SU-DHL-6 (cell line): ENCODE data around the gene TOMM7.

Experiments used
- H2AFZ ChIP-seq: fragments of 200-600 bp; sonication (generic); 2 replicates; pipeline ENCODE4 v1.6.1; 2014; ENCODE audit warnings: low read depth, mild to moderate bottlenecking, moderate library complexity, mixed read lengths, antibody characterized with exemption, low read length; ENCODE audit not compliant: severe bottlenecking
- H3F3A ChIP-seq: fragments of 200-600 bp; shearing (Covaris generic); 2 replicates; pipeline ENCODE4 v1.6.0; 2016; ENCODE audit warnings: antibody characterized with exemption, mild to moderate bottlenecking; ENCODE audit not compliant: insufficient read depth
- H3K27ac ChIP-seq: fragments of 200-600 bp; sonication (generic); 2 replicates; pipeline ENCODE4 v1.5.1; 2016; ENCODE audit warnings: low read depth, mild to moderate bottlenecking, low read length, moderate library complexity, mixed read lengths
- H3K27me3 ChIP-seq: fragments of 200-600 bp; sonication (generic), shearing (Covaris generic); 2 replicates; pipeline ENCODE4 v1.6.0; 2014; ENCODE audit warnings: mild to moderate bottlenecking, low read length
- H3K36me3 ChIP-seq: fragments of 200-600 bp; sonication (generic); 2 replicates; pipeline ENCODE4 v1.6.1; 2014; ENCODE audit warnings: mild to moderate bottlenecking, low read length, mixed read lengths
- H3K4me2 ChIP-seq: fragments of 300-600, 200-600 bp; shearing (Covaris generic), sonication (generic); 2 replicates; pipeline ENCODE4 v1.6.0; 2014; ENCODE audit warnings: low read length, low read depth, mild to moderate bottlenecking; ENCODE audit not compliant: poor library complexity, severe bottlenecking
- H3K4me3 ChIP-seq: fragments of 200-600 bp; sonication (generic); 2 replicates; pipeline ENCODE4 v1.5.1; 2014; ENCODE audit warnings: antibody characterized with exemption, low read length, mild to moderate bottlenecking, mixed read lengths; ENCODE audit not compliant: insufficient read depth, poor library complexity, severe bottlenecking
- H3K79me2 ChIP-seq: fragments of 200-600 bp; sonication (generic); 2 replicates; pipeline ENCODE4 v1.6.1; 2014; ENCODE audit warnings: mild to moderate bottlenecking, low read length, moderate library complexity; ENCODE audit not compliant: insufficient read depth
- H3K9ac ChIP-seq: fragments of 200-600 bp; sonication (generic); 2 replicates; pipeline ENCODE4 v1.7.0; 2014; ENCODE audit warnings: mild to moderate bottlenecking, low read length
- H3K9me2 ChIP-seq: fragments of 200-600 bp; sonication (generic); replicated peaks from 2 replicates; pipeline ENCODE4 v1.6.1; 2014; ENCODE audit warnings: low read length; ENCODE audit not compliant: insufficient read depth
- H3K9me3 ChIP-seq: fragments of 200-600 bp; sonication (generic); 2 replicates; pipeline ENCODE4 v1.6.1; 2014; ENCODE audit warnings: low read length, mixed read lengths; ENCODE audit not compliant: insufficient read depth
- H4K20me1 ChIP-seq: fragments of 200-600 bp; sonication (generic); 2 replicates; pipeline ENCODE4 v1.6.1; 2014; ENCODE audit warnings: low read depth, mild to moderate bottlenecking, antibody characterized with exemption, low read length, moderate library complexity, mixed read lengths
- EZH2phosphoT487 ChIP-seq: fragments of 200-600 bp; sonication (generic), shearing (Covaris generic); conservative IDR thresholded peaks from 2 replicates; pipeline ENCODE4 v1.6.1; 2018; ENCODE audit warnings: mild to moderate bottlenecking, antibody characterized with exemption, low read length, moderate library complexity, mixed read lengths
- TF ChIP-seq, protein P1 (sequence below): fragments of 200-600 bp; sonication (generic); IDR thresholded peaks from one replicate; pipeline ENCODE4 v1.5.1; 2017; ENCODE audit warnings: antibody characterized with exemption, mild to moderate bottlenecking, low read length, moderate library complexity; ENCODE audit not compliant: insufficient read depth, poor library complexity, severe bottlenecking

The TOMM7 gene

DNA sequence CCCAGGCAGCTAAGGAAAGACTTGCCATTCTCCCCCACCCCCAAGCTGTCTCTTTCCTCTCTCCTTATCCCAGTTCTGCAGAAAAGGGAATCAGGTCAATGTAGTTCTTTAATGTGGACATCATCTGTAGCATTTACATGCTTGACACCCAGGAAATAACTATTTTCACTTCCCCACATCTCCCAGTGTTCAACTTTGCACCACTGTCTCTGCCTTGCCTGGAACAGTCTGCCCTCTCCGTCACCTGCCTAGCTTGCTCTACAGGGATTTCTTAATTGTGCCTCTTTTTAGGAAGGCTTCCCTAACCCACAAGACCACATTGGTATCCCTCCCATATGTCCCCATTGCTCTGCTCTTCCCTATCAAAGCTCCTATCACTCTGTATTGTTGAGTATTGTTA is 45.9 kb upstream of the TOMM7 start:
- Histone ChIP-seq H3F3A (peaks cover 36% of the 10 kb centered on the region), H3K27ac (no peak overlapping the region), H3K27me3 (no peaks in the 10 kb centered on the region), H3K4me3 (no peak overlapping the region), H3K36me3 (peaks cover 2% of the 10 kb centered on the region; the same call in 1 of the 2 replicates), H4K20me1 (no peaks in the 10 kb centered on the region), H3K79me2 (no peaks in the 10 kb centered on the region), H3K4me2 (no peak overlapping the region), H3K9me2 (no peaks in the 10 kb centered on the region), H2AFZ (no peak overlapping the region), H3K9me3 (no peaks in the 10 kb centered on the region), H3K9ac (no peak overlapping the region)
- no peak for TF ChIP-seq EZH2phosphoT487
- TF ChIP-seq, protein P1, sequence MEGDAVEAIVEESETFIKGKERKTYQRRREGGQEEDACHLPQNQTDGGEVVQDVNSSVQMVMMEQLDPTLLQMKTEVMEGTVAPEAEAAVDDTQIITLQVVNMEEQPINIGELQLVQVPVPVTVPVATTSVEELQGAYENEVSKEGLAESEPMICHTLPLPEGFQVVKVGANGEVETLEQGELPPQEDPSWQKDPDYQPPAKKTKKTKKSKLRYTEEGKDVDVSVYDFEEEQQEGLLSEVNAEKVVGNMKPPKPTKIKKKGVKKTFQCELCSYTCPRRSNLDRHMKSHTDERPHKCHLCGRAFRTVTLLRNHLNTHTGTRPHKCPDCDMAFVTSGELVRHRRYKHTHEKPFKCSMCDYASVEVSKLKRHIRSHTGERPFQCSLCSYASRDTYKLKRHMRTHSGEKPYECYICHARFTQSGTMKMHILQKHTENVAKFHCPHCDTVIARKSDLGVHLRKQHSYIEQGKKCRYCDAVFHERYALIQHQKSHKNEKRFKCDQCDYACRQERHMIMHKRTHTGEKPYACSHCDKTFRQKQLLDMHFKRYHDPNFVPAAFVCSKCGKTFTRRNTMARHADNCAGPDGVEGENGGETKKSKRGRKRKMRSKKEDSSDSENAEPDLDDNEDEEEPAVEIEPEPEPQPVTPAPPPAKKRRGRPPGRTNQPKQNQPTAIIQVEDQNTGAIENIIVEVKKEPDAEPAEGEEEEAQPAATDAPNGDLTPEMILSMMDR = no peak

- no peak overlapping the region for H3K4me3 ChIP-seq
- no peak for TF ChIP-seq EZH2phosphoT487
- TF ChIP-seq, protein P1 = no peak
- peaks cover 5% of the 10 kb centered on the region; the same call in 1 of the 2 replicates for H3K36me3 ChIP-seq
- H2AFZ ChIP-seq = no peak overlapping the region
- H3K4me2 ChIP-seq = no peak overlapping the region
- no peaks in the 10 kb centered on the region for H3K9me2 ChIP-seq
- H3K9me3 ChIP-seq = no peaks in the 10 kb centered on the region
- no peaks in the 10 kb centered on the region for H4K20me1 ChIP-seq
- no peak overlapping the region for H3K9ac ChIP-seq
- no peaks in the 10 kb centered on the region for H3K27me3 ChIP-seq
- H3F3A ChIP-seq = peaks cover 45% of the 10 kb centered on the region
- no peak overlapping the region for H3K27ac ChIP-seq
- no peaks in the 10 kb centered on the region for H3K79me2 ChIP-seq
Measured at GRCh38 chr7:22867589-22867988, 44.9 kb upstream of the TOMM7 start.

DNA sequence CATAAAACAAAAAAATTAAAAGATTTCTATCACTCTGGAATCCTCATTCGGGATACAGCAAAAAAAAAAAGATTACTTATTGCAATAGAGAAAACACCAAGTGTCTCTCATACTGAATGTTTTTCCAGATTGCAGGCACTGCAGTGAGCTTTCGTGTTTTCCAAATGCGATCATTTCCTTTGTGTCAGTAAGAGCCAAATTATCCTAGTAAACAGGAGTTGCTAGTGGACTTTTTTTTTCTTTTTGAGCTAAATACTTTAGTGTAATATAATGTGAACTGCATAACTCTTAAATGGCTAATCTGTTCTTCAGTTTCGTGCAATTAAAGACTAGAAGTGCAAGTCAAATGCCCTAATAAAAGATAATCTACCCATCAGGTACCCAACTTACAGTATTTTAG is 44.4 kb upstream of the TOMM7 start:
- no peak for TF ChIP-seq EZH2phosphoT487
- TF ChIP-seq, protein P1 = no peak
- no peak overlapping the region for H3K27ac ChIP-seq
- no peak overlapping the region for H2AFZ ChIP-seq
- no peaks in the 10 kb centered on the region for H3K27me3 ChIP-seq
- H3K79me2 ChIP-seq = no peaks in the 10 kb centered on the region
- H3K4me2 ChIP-seq = no peak overlapping the region
- peaks cover 46% of the 10 kb centered on the region for H3F3A ChIP-seq
- no peaks in the 10 kb centered on the region for H4K20me1 ChIP-seq
- H3K36me3 ChIP-seq = peaks cover 5% of the 10 kb centered on the region; the same call in 1 of the 2 replicates
- H3K9ac ChIP-seq = no peak overlapping the region
- no peak overlapping the region for H3K4me3 ChIP-seq
- H3K9me3 ChIP-seq = no peaks in the 10 kb centered on the region
- no peaks in the 10 kb centered on the region for H3K9me2 ChIP-seq
